ENCODE measurements around the gene NTN5. TPM values are rescaled to one million over a fixed set of nuclear protein-coding genes. Genes with fewer than 3 reads are reported as not detected.
A peak's percentile ranks its signal among the peaks of the same experiment; 100 is the strongest.
"Not testable (repeated sequence)": the region's sequence is repeated elsewhere in the genome, so short reads cannot be mapped to it uniquely, and the experiment has no call there.

NTN5 gene
- 0.05 TPM for polyA plus RNA-seq (2013, experiment 1 of 2; ENCODE audit: insufficient read length)
- 0.16 TPM for polyA plus RNA-seq (2013, experiment 2 of 2; ENCODE audit: insufficient read length)

DNA sequence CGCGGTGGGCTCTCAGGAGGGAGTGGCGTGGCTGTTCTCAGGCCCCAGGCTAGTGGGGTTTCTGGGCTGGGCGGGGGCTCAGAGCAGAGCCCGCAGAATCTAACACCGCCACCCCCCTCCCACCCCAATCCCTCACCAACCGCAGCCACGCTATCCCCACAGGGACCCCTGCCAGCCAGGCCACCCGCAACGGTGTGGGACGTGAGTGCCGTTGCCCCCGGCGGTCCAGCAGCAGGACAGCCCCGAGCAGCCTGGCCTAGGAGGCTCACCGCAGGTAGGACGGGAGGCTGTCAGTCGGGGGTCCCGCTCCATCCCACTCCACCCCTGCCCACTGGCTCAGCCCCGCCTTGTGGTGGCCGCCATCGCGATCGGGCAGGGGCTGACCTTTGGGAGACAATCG lies at the start of gene NTN5:
TSS of gene NTN5 (minus strand) at position 24 of the 400 bp plus-strand sequence. CDS start 2,031 bp downstream, outside the sequence.
- no peak for DNase-seq

GRCh38 chr19:48722196-48722708 lies 49.4 kb upstream of the NTN5 start:
- no peak for DNase-seq

DNA sequence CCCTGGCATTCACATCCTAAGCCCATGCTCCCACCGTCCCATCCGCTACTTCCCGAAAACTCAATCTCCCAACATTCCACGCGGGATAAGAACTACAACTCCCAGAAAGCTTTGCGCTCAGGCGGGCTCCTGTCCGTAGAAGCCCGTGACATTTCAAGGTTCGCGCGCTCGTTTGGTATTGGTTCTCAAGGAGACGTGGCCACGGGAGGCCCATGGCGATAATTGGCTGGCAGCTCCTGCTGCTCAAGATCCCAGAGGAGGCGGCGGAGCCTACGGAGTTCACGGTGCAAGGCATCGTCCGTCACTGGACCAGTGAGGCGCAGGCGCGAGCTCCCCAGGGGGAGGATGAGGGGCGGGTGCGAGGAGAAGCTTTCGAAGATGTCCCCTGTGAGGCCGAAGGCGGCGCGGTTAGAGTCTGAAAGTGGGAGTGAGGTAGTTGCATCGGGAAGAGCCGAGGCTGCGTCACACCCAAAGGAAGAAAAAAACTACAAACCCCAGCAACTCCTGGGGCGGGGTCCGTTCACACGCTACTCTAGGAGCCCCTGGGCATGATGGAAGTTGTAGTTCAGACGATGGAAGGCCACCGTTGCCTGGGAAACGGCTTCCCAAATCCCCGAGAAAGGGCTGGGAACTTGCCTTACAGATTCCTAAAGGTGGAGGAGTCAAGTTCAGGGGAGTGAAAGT lies 47.9 kb upstream of the NTN5 start:
- peak; percentile 100 for DNase-seq

DNA sequence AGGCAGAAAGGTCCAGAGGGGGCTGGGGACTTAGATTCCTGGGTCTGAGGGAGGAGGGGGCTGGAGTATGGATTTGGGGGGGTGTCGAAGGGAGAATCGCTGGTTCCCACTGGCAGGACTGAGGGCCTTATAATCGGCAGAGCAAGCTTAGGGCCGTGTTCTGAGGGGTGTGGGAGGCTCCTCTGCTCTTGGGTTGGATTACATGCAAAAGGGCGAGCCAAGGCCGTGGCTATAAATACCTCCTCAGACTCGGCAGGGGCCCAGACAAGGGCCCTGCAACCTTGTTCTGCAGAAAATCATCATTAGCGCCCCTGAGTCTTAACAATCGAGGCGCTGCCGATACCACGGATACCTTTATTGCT lies 47.4 kb upstream of the NTN5 start:
- no peak for DNase-seq

DNA sequence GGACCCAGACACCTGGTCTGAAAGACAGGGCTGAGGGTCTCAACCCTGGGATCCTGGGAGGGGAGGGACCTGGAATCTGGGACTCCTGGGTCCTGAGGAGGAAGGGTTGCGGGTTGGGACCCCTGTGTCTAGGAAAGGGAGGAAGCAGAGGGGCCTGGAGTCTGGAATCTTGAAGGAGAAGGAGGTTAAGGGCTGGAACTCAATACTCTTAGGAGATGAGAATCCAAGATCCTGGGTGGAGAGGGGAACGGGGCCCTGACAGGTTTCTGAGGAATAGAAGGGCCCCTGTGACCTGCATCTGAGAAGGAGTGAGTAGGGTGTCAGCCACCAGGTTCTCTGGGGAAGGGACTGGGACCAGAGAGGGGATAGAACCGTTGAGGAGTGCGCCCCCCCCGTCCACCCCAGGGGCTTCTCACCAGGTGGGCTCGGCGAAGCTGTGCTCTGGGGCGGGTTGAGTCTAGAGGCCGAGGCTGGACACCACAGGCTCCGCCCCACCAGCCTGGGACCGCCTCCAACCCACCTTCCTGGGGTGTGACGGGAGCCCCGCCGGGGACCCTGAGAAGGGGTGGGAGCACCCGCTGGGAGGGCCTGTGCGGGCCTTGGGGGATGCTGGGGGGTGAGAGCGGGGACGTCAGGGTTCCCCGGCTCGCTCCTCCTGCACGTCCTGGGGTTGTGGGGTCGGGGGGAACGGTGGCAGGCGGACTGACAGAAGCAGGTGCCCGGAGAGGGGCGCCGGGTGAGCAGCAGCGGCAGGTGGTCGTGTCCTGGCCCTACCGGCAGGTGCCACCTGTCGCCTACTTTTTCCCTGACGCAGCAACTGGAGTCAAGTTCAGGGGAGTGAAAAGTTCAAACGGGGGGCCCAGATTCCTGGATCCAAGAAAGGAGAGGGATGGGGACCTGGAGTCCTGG lies 46.7 kb upstream of the NTN5 start, which contains the start of gene MAMSTR:
TSS of gene MAMSTR (minus strand) at position 463 of the 909 bp plus-strand sequence. CDS start 694 bp downstream, outside the sequence.
- no peak for DNase-seq

DNA sequence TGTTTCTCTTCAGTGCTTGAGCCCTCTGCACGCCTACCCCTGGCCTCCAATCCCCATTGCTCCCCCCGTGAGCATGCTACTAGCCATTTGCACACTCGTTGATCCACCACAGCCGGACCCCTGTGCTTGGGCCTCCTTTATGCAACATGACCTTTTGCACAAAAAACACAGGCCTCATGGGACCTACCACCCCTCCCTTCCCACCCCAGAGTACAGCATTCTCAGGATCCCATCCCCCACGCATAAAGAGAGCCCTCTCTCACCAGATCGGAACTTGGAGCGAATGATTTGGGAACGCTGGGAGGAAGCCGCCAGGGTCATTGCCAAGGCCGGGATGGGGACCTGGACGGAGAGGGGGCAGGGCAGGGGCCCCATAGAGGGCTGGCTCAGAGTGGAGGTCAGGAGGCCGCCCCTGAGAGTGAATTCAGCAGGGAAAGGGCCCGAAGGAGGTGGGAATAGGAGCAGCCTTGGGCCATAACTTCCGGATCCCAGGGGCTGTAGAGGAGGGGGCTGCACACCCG lies 46.0 kb upstream of the NTN5 start:
- DNase-seq = no peak

DNA sequence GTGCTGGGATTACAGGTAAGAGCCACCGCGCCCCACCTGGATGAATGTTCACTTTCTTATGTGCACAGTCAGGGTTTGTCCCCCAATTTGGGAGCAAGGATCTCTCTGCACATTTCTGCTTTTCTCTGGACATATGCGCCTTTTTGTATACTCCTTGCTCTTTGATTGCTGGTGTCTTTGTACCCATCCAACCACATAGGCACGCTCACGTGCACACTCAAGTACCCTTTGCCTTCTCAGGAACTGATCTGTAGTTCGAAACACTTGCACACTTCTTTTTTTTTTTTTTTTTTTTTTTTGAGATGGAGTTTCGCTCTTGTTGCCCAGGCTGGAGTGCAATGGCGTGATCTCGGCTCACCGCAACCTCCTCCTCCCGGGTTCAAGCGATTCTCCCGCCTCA lies 45.3 kb upstream of the NTN5 start:
- DNase-seq = not testable (repeated sequence)

DNA sequence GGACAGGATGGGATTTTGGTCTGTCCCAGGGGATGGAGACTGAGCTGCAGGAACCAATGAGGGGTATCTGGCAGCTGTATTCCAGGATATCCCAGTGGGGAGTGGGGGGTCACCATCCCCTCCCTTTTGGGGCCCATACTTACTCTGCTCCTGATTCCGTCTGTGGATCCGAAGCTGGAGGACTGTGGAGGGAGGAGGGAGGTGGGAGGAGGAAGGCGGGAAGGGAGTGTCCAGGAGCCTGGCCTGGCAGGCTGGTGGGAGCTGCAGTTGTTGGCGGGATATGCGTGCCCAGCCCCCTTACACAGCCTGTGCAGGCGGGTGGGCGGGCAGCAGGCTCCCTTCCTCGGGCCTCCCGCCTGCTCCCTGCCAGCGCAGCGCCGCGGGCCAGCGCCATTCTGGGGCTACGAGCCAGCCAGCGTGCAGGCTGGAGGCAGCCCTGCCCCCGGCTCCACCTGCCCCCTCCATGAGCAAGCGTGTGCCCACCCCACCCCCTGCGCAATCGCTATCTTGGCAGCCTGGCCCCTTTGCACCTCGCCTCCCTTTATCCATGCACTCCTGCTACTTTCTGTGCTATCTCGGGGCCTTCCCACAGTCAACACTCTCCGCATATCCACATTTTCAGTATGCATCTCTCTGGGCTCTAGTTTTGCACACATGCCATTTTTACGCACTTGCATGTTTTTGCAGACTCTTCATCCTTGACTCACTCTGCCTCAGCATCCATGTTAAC lies 43.9 kb upstream of the NTN5 start:
- DNase-seq = peak; percentile 54

GRCh38 chr19:48715681-48716171 lies 42.9 kb upstream of the NTN5 start:
- no peak for DNase-seq

GRCh38 chr19:48714759-48715675 lies 42.2 kb upstream of the NTN5 start:
- no peak for DNase-seq

DNA sequence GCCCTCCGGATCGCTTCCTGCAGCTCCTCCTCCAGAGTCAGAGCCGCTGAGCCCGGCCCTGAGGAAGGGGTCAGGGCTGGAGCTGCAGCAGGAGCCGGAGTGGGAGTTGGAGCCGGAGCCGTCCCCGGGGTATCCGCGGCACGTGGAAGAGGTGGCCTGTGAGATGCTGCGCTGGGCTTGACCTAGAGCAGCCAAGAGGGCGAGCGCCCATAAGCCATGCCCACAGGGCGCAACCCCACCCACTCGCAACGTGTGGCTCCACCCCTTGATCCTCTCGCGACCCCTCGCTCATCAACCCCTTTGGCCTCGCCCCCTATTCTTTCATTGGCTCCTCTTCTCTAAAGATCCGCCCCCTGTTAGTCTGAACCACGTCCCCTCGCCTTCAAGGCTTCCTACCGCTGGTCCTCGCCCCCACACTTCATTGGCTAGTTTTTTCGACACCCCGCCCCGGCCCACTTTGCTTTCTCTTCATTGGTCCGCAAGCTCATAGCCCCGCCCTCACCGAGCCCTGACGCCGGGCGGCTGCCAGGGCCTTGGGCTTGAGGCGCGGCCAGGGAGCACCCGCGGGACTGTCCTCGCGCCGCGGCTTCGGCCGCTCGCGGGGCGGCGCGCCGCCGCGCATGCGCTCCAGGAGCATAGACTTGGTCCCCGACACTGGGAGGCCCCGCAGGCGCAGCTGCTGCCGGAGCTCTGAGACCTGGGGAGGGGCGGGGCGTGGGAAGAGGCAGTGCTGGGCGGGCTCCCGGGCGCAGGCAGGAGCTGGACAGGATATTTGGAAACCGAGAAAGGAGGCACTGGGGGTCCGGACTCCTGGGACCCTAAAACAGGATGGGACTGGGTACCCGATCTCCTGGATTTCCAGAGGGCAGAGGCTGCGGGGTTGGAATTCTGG lies 41.3 kb upstream of the NTN5 start:
- peak; percentile 99 for DNase-seq

GRCh38 chr19:48713041-48713863 lies 40.4 kb upstream of the NTN5 start:
- no peak for DNase-seq

GRCh38 chr19:48711106-48711662 lies 38.4 kb upstream of the NTN5 start:
- DNase-seq = no peak

DNA sequence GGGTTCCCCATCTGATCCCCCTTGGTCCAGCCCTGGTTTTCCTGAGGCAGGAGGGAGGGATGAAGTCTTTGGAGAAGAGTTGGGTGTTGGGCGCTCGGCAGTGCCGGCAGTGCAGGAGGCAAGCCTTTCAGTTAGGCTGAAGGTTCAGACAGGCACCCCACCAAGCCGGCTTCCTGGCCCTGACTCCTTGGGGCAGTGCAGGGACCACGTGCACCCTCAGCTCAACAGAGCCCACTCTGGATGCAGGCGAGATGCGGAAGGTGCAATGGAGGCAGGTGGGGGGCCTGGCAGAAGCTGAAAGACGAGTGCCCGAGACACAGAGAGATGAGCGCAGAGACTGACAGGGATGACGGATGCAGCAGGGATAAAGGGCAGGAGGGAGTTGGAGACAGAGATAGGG lies 35.7 kb upstream of the NTN5 start:
- no peak for DNase-seq

DNA sequence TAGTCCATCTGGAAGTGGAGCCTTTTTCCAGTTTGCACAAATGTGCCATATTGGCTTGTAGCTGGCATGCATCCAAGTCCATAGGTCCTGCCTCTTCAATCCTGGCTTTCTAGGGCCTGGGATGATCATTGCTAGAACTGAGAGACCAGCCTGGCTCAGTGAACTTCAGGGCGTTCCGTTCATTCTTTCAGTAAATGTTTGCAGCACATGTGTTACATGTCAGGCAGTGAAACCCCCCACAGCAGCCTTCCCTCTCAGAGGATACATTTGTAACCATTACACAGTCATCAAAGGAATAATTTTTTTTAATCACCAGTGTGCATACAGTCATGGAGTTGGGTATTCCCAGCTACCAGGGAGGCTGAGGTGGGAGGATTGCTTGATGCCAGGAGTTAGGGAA lies 32.6 kb upstream of the NTN5 start:
- no peak for DNase-seq

GRCh38 chr19:48703316-48703715 lies 30.5 kb upstream of the NTN5 start:
- no peak for DNase-seq

DNA sequence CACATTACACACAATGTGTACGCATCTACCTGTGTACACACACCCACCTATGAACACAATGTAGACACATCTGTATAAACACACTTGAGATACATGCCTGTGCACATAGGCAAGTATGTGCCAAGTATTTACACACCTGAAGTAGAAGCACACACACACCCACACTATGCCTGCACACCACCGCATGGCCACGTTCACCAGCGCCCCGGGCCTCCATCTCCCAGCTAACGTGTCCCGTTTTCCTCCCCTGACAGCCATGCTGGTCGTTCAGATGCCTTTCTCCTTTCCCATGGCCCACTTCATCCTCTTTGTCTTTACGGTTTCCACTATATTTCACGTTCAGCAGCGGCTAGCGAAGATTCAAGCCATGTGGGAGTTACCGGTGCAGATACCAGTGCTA lies 29.9 kb upstream of the NTN5 start:
- DNase-seq = no peak

- peak; percentile 70 for DNase-seq
Measured at GRCh38 chr19:48698046-48698445, 25.2 kb upstream of the NTN5 start.
